Left renal cortex interstitium (tissue), 4 donors: ENCODE data around the gene ATP9A. TPM values are rescaled to one million over a fixed set of nuclear protein-coding genes. Genes with fewer than 3 reads are reported as not detected.
"Not testable (repeated sequence)": the region's sequence is repeated elsewhere in the genome, so short reads cannot be mapped to it uniquely, and the experiment has no call there.

Experiments used
- DNase-seq, 4 donors: peaks; one replicate each; pipeline ENCODE4 v3.0.0-alpha.2; 2013; ENCODE audit warnings: low read depth in 4 of 4, low spot score in 2 of 4, missing footprints in 1 of 4
- polyA plus RNA-seq, 4 donors: library from polyadenylated mRNA; unstranded; fragments of 120-200 nt; gene quantifications; one replicate each; pipeline ENCODE4 v1.2.1, GENCODE V29; 2013; ENCODE audit not compliant: insufficient read length in 4 of 4

Gene ATP9A
- polyA plus RNA-seq, 4 donors: 53.9 to 62.7 (median 57.5) TPM

- no peak for DNase-seq
Observed at GRCh38 chr20:51796340-51796739, 28.1 kb upstream of the ATP9A start.

- DNase-seq: no peak
Observed at GRCh38 chr20:51792960-51793359, 24.8 kb upstream of the ATP9A start.

- no peak for DNase-seq
Observed at GRCh38 chr20:51791626-51792025, 23.4 kb upstream of the ATP9A start.

GRCh38 chr20:51790256-51790655, 22.1 kb upstream of the ATP9A start:
- DNase-seq: no peak

- no peak for DNase-seq
Observed at GRCh38 chr20:51789434-51789833, 21.2 kb upstream of the ATP9A start.

GRCh38 chr20:51788822-51789221, 20.6 kb upstream of the ATP9A start:
- DNase-seq: no peak

- DNase-seq: no peak
Observed at GRCh38 chr20:51784299-51784698, 16.1 kb upstream of the ATP9A start.

- DNase-seq: not testable (repeated sequence)
Observed at GRCh38 chr20:51778229-51778759, 10.1 kb upstream of the ATP9A start.

GRCh38 chr20:51775241-51775640, 7.1 kb upstream of the ATP9A start:
- DNase-seq: no peak

GRCh38 chr20:51772236-51772635, 4.0 kb upstream of the ATP9A start:
- no peak for DNase-seq

GRCh38 chr20:51769976-51770615, 1.9 kb upstream of the ATP9A start:
- DNase-seq: no peak

- no peak for DNase-seq
Observed at GRCh38 chr20:51768759-51769517, 748 bp upstream of the ATP9A start.

GRCh38 chr20:51766994-51767866, 960 bp downstream of the ATP9A start:
- DNase-seq: peak in 2 of 4 donors; percentile 58 to 68

GRCh38 chr20:51765381-51765780, 2.8 kb downstream of the ATP9A start:
- not testable (repeated sequence) for DNase-seq

- DNase-seq: no peak
Observed at GRCh38 chr20:51763965-51764602, 4.1 kb downstream of the ATP9A start.

GRCh38 chr20:51760905-51761546, 7.2 kb downstream of the ATP9A start:
- DNase-seq: no peak

- DNase-seq: no peak
Observed at GRCh38 chr20:51759769-51760510, 8.2 kb downstream of the ATP9A start.

- DNase-seq: no peak
Observed at GRCh38 chr20:51758978-51759544, 9.1 kb downstream of the ATP9A start.

GRCh38 chr20:51757226-51757625, 11.0 kb downstream of the ATP9A start:
- no peak for DNase-seq
